ENCODE measurements around the gene ACBD4. TPM values are rescaled to one million over a fixed set of nuclear protein-coding genes. Genes with fewer than 3 reads are reported as not detected.
A peak's percentile ranks its signal among the peaks of the same experiment; 100 is the strongest.

The ACBD4 gene
- total and polyA plus RNA-seq, 2 of the 13 experiments (the other 11 are each of a cell fraction or from before 2014, with no cell fraction given): 16.1 to 26.9 TPM

DNA sequence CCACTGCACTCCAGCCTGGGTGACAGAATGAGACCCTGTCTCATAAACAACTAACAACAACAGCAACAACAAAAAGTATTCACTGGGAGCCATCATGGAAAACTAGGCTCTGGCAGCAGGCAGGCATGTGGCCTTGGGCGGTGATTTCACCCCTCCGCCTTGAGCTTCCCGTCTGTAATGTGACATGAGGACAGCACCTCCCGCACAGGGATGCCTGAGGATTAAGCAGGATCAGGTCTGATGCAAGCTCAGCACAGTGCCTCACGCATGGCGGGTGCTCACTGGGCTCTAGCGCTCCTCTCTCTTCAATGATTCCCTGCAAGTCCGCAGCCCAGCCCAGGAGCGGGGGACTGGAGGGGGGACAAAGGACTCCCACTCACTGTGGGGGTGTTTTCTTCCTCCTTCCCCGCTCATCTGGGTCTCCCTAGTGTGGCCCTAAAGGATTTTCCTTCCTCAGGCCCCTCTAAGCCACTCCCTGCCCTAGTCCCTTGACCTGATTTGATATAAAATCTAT, 6.0 kb upstream of the ACBD4 start (continued):
- TF ChIP-seq, protein P1, sequence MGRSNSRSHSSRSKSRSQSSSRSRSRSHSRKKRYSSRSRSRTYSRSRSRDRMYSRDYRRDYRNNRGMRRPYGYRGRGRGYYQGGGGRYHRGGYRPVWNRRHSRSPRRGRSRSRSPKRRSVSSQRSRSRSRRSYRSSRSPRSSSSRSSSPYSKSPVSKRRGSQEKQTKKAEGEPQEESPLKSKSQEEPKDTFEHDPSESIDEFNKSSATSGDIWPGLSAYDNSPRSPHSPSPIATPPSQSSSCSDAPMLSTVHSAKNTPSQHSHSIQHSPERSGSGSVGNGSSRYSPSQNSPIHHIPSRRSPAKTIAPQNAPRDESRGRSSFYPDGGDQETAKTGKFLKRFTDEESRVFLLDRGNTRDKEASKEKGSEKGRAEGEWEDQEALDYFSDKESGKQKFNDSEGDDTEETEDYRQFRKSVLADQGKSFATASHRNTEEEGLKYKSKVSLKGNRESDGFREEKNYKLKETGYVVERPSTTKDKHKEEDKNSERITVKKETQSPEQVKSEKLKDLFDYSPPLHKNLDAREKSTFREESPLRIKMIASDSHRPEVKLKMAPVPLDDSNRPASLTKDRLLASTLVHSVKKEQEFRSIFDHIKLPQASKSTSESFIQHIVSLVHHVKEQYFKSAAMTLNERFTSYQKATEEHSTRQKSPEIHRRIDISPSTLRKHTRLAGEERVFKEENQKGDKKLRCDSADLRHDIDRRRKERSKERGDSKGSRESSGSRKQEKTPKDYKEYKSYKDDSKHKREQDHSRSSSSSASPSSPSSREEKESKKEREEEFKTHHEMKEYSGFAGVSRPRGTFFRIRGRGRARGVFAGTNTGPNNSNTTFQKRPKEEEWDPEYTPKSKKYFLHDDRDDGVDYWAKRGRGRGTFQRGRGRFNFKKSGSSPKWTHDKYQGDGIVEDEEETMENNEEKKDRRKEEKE (IDR thresholded peaks at IDR 0.05): no peak
- TF ChIP-seq ZNF747 (CRISPR knock-in tag; IDR thresholded peaks at IDR 0.05; ENCODE audit: borderline replicate concordance) (no peak), ZNF33A (CRISPR knock-in tag; IDR thresholded peaks at IDR 0.05; ENCODE audit: borderline replicate concordance) (no peak), ZNF12 (CRISPR knock-in tag; IDR thresholded peaks at IDR 0.05) (peak; percentile 41; the same call in 1 of the 2 replicates), ZNF780A (CRISPR knock-in tag; IDR thresholded peaks at IDR 0.05) (no peak), GPN1 (CRISPR knock-in tag; IDR thresholded peaks at IDR 0.05; ENCODE audit: borderline replicate concordance) (no peak), ZNF563 (CRISPR knock-in tag; IDR thresholded peaks at IDR 0.05) (no peak), HDAC2 (CRISPR knock-in tag; IDR thresholded peaks at IDR 0.05) (peak; percentile 54; the same call in 1 of the 2 replicates), TCF7 (IDR thresholded peaks at IDR 0.05; ENCODE audit: low read depth) (no peak), MAFK (conservative IDR thresholded peaks at IDR 0.05 in 1 of 2, IDR thresholded peaks at IDR 0.05 in 1 of 2; ENCODE audit: low read length in 2 of 2) (peak; percentile 53 to 56; a peak in 3 of 4 replicates), ZNF207 (IDR thresholded peaks at IDR 0.05; ENCODE audit: borderline replicate concordance) (no peak), KLF11 (CRISPR knock-in tag; IDR thresholded peaks at IDR 0.05) (no peak), DNMT1 (CRISPR knock-in tag; IDR thresholded peaks at IDR 0.05) (no peak), CBX1 (IDR thresholded peaks at IDR 0.05; ENCODE audit: low read depth) (no peak), KLF16 (CRISPR knock-in tag; IDR thresholded peaks at IDR 0.05) (no peak; a peak in 1 of 4 replicates), TBX2 (CRISPR knock-in tag; IDR thresholded peaks at IDR 0.05; ENCODE audit: borderline replicate concordance) (peak; percentile 40; the same call in 1 of the 2 replicates), TARDBP (CRISPR knock-in tag; IDR thresholded peaks at IDR 0.05) (no peak; the same call in 1 of the 2 replicates)
- TF ChIP-seq, protein P2, sequence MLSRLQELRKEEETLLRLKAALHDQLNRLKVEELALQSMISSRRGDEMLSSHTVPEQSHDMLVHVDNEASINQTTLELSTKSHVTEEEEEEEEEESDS (CRISPR knock-in tag; IDR thresholded peaks at IDR 0.05; ENCODE audit: borderline replicate concordance): no peak
- TF ChIP-seq, protein P3, sequence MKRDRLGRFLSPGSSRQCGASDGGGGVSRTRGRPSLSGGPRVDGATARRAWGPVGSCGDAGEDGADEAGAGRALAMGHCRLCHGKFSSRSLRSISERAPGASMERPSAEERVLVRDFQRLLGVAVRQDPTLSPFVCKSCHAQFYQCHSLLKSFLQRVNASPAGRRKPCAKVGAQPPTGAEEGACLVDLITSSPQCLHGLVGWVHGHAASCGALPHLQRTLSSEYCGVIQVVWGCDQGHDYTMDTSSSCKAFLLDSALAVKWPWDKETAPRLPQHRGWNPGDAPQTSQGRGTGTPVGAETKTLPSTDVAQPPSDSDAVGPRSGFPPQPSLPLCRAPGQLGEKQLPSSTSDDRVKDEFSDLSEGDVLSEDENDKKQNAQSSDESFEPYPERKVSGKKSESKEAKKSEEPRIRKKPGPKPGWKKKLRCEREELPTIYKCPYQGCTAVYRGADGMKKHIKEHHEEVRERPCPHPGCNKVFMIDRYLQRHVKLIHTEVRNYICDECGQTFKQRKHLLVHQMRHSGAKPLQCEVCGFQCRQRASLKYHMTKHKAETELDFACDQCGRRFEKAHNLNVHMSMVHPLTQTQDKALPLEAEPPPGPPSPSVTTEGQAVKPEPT (CRISPR knock-in tag; IDR thresholded peaks at IDR 0.05; ENCODE audit: low read depth): 0 out of 2 replicates have a peak, but pooled peaks have one; percentile 18
- TF ChIP-seq, protein P4, sequence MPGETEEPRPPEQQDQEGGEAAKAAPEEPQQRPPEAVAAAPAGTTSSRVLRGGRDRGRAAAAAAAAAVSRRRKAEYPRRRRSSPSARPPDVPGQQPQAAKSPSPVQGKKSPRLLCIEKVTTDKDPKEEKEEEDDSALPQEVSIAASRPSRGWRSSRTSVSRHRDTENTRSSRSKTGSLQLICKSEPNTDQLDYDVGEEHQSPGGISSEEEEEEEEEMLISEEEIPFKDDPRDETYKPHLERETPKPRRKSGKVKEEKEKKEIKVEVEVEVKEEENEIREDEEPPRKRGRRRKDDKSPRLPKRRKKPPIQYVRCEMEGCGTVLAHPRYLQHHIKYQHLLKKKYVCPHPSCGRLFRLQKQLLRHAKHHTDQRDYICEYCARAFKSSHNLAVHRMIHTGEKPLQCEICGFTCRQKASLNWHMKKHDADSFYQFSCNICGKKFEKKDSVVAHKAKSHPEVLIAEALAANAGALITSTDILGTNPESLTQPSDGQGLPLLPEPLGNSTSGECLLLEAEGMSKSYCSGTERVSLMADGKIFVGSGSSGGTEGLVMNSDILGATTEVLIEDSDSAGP (CRISPR knock-in tag; IDR thresholded peaks at IDR 0.05; ENCODE audit: borderline replicate concordance): no peak
- TF ChIP-seq, protein P5, sequence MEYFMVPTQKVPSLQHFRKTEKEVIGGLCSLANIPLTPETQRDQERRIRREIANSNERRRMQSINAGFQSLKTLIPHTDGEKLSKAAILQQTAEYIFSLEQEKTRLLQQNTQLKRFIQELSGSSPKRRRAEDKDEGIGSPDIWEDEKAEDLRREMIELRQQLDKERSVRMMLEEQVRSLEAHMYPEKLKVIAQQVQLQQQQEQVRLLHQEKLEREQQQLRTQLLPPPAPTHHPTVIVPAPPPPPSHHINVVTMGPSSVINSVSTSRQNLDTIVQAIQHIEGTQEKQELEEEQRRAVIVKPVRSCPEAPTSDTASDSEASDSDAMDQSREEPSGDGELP (IDR thresholded peaks at IDR 0.05; ENCODE audit: borderline replicate concordance, low read depth): no peak
- TF ChIP-seq, protein P6, sequence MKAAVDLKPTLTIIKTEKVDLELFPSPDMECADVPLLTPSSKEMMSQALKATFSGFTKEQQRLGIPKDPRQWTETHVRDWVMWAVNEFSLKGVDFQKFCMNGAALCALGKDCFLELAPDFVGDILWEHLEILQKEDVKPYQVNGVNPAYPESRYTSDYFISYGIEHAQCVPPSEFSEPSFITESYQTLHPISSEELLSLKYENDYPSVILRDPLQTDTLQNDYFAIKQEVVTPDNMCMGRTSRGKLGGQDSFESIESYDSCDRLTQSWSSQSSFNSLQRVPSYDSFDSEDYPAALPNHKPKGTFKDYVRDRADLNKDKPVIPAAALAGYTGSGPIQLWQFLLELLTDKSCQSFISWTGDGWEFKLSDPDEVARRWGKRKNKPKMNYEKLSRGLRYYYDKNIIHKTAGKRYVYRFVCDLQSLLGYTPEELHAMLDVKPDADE (CRISPR knock-in tag; IDR thresholded peaks at IDR 0.05): no peak
